Hepatocyte (in vitro differentiated cells): ENCODE results near the gene TPK1. TPM values are rescaled to one million over a fixed set of nuclear protein-coding genes. Genes with fewer than 3 reads are reported as not detected.

Source experiments
- DNase-seq: peaks from one replicate; pipeline ENCODE4 v3.0.0-alpha.2; 2016; ENCODE audit warnings: low spot score
- H2AFZ ChIP-seq: fragments of 200-600 bp; sonication (generic); 2 replicates; pipeline ENCODE4 v1.6.0; 2016; ENCODE audit warnings: antibody characterized with exemption, mild to moderate bottlenecking
- H3K27ac ChIP-seq: fragments of 200-600 bp; sonication (generic); 2 replicates; pipeline ENCODE4 v1.5.1; 2016; ENCODE audit warnings: mild to moderate bottlenecking
- H3K27me3 ChIP-seq: fragments of 200-600 bp; sonication (generic); 2 replicates; pipeline ENCODE4 v1.6.1; 2016
- H3K36me3 ChIP-seq: fragments of 200-600 bp; sonication (generic); replicated peaks from 2 replicates; pipeline ENCODE4 v1.5.1; 2016; ENCODE audit warnings: low read depth; ENCODE audit not compliant: insufficient read depth
- H3K4me1 ChIP-seq: fragments of 200-600 bp; sonication (generic); 2 replicates; pipeline ENCODE4 v1.5.1; 2016; ENCODE audit warnings: mild to moderate bottlenecking, moderate library complexity; ENCODE audit not compliant: insufficient read depth
- H3K4me2 ChIP-seq: fragments of 200-600 bp; sonication (generic); 2 replicates; pipeline ENCODE4 v1.6.0; 2016
- H3K4me3 ChIP-seq: fragments of 200-600 bp; sonication (generic); 2 replicates; pipeline ENCODE4 v1.5.1; 2016; ENCODE audit warnings: mild to moderate bottlenecking
- H3K79me2 ChIP-seq: fragments of 200-600 bp; sonication (generic); 2 replicates; pipeline ENCODE4 v1.6.0; 2017; ENCODE audit warnings: mild to moderate bottlenecking
- H3K9me2 ChIP-seq: fragments of 200-600 bp; sonication (generic); replicated peaks from 2 replicates; pipeline ENCODE4 v1.6.0; 2017; ENCODE audit warnings: mild to moderate bottlenecking; ENCODE audit not compliant: insufficient read depth
- H3K9me3 ChIP-seq: fragments of 200-600 bp; sonication (generic); 2 replicates; pipeline ENCODE4 v1.5.1; 2016; ENCODE audit warnings: low read depth, mild to moderate bottlenecking
- H4K20me1 ChIP-seq: fragments of 200-600 bp; sonication (generic); 2 replicates; pipeline ENCODE4 v1.6.0; 2016; ENCODE audit warnings: mild to moderate bottlenecking; ENCODE audit not compliant: insufficient read depth, poor library complexity, severe bottlenecking
- CTCF ChIP-seq: fragments of 200-600 bp; sonication (generic); IDR thresholded peaks from 2 replicates; pipeline ENCODE4 v1.5.1; 2016; ENCODE audit warnings: antibody characterized with exemption, mild to moderate bottlenecking; ENCODE audit not compliant: poor library complexity
- EZH2 ChIP-seq: fragments of 200-600 bp; sonication (generic); IDR thresholded peaks from 2 replicates; pipeline ENCODE4 v1.6.1; 2016; ENCODE audit warnings: antibody characterized with exemption, mild to moderate bottlenecking, borderline replicate concordance
- EZH2phosphoT487 ChIP-seq: fragments of 200-600 bp; sonication (generic); IDR thresholded peaks from one replicate; pipeline ENCODE4 v1.6.1; 2018; ENCODE audit warnings: antibody characterized with exemption, mild to moderate bottlenecking, low read depth, moderate library complexity; ENCODE audit not compliant: unreplicated experiment, severe bottlenecking
- WGBS: methylation state at CpG from one replicate; pipeline ENCODE4 v1.1.6; 2016; ENCODE audit warnings: low lambda C conversion rate; ENCODE audit errors: missing lambda C conversion rate; 5-methylcytosine and 5-hydroxymethylcytosine counted together
- polyA plus RNA-seq: library from polyadenylated mRNA; unstranded; fragments of >200 nt; fragmentation: Nextera tagmentation; extraction: Ambion mirVana; gene quantifications from 2 replicates; pipeline ENCODE4 v1.2.1, GENCODE V29; 2016
- total RNA-seq: library from RNA; depleted of rRNA; stranded (reverse); fragments of >200 nt; gene quantifications from 2 replicates; pipeline ENCODE4 v1.2.3, GENCODE V29; 2014

TPK1 gene
- total and polyA plus RNA-seq, 2 experiments from 2014 or later, result 8.7 to 9.7 TPM

DNA sequence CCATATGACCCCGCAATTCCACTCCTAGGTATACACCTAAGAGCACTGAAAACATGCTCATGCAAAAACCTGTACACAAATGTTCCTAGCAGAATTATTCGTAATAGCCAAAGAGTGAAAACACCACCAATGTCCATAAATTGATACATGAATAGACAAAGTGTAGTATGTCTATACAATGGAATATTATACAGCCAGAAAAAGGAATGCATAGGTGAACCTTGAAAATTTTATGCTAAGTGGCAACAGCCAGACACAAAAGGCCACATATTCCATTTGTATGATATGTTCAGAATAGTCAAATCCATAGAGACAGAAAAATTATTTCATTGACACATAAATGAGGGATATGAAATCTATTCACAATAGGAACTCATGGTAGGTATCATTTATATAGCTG, 351.4 kb downstream of the TPK1 start:
- no peaks in the 10 kb centered on the region for H3K27me3 ChIP-seq
- no peaks in the 10 kb centered on the region for H3K4me1 ChIP-seq
- H3K27ac ChIP-seq, result no peak overlapping the region
- no peaks in the 10 kb centered on the region for H3K79me2 ChIP-seq
- H3K4me2 ChIP-seq, result no peak overlapping the region
- H3K9me3 ChIP-seq, result no peaks in the 10 kb centered on the region
- DNase-seq, result no peak
- no peaks in the 10 kb centered on the region for H3K36me3 ChIP-seq
- no peaks in the 10 kb centered on the region for H4K20me1 ChIP-seq
- no peak overlapping the region for H3K4me3 ChIP-seq
- 89% methylated on average over 2 of the region's 2 CpGs for WGBS
- TF ChIP-seq CTCF, result no peak
- no peak for TF ChIP-seq EZH2phosphoT487
- no peak for TF ChIP-seq EZH2
- H2AFZ ChIP-seq, result no peak overlapping the region
- no peaks in the 10 kb centered on the region for H3K9me2 ChIP-seq

DNA sequence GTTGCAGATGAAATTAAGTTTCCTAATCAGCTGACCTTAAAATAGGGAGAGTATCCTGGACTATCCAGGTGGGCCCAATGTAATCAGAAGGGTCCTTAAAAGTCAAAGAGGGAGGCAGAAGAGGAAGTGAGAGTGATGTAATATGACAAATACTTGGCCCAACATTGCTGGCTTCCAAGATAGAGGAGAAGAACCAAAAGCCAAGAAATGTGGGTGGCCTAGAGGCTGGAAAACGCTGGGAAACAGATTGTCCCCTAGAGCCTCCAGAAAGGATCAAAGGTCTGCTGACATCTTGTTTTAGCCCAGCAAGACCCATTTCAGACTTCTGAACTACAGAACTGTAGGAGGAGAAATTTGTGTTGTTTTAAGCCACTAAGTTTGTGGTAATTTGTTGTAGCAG, 352.7 kb downstream of the TPK1 start:
- Histone ChIP-seq H3K4me1 (no peaks in the 10 kb centered on the region), H3K27me3 (no peaks in the 10 kb centered on the region), H3K4me3 (no peak overlapping the region), H3K27ac (no peak overlapping the region), H3K4me2 (no peak overlapping the region), H3K9me2 (no peaks in the 10 kb centered on the region), H2AFZ (no peak overlapping the region), H3K79me2 (no peaks in the 10 kb centered on the region), H3K9me3 (no peaks in the 10 kb centered on the region), H3K36me3 (no peaks in the 10 kb centered on the region), H4K20me1 (no peaks in the 10 kb centered on the region)
- TF ChIP-seq EZH2phosphoT487, result no peak
- no peak for DNase-seq
- whole genome bisulfite sequencing, result 95% methylated on average over 1 of the region's 1 CpG

GRCh38 chr7:144481833-144482232, 354.0 kb downstream of the TPK1 start:
- Histone ChIP-seq H3K79me2 (no peaks in the 10 kb centered on the region), H3K9me3 (no peaks in the 10 kb centered on the region), H3K9me2 (no peaks in the 10 kb centered on the region), H3K4me3 (no peak overlapping the region), H3K4me1 (no peaks in the 10 kb centered on the region), H2AFZ (no peak overlapping the region), H3K4me2 (no peak overlapping the region), H3K27ac (no peak overlapping the region), H3K27me3 (no peaks in the 10 kb centered on the region), H4K20me1 (no peaks in the 10 kb centered on the region), H3K36me3 (no peaks in the 10 kb centered on the region)
- no peak for DNase-seq
- 79% methylated on average over 3 of the region's 3 CpGs for WGBS
- TF ChIP-seq EZH2phosphoT487 (no peak), CTCF (no peak), EZH2 (no peak)

DNA sequence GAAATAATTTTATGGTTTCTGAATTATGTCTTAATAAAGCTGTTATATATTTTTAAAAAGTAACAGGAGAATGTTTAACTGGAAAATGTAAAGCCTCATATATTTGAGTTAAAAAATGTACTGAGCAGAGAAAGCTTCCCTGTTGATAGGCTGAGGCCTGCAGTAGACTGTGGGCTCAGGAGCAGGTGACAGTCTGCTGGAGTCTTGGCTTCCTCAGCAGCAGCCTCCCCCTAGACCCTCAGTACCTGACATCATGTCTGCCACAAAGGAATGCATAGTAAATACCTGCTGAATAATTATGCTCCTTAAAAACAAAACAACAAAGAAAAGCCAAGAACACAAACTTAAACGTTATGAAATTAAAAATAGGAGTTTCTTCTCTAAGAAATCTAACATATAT, 358.5 kb downstream of the TPK1 start:
- H3K79me2 ChIP-seq, result no peaks in the 10 kb centered on the region
- no peak overlapping the region for H3K27ac ChIP-seq
- no peaks in the 10 kb centered on the region for H4K20me1 ChIP-seq
- H3K4me2 ChIP-seq, result no peak overlapping the region
- no peaks in the 10 kb centered on the region for H3K9me3 ChIP-seq
- no peaks in the 10 kb centered on the region for H3K9me2 ChIP-seq
- H3K36me3 ChIP-seq, result no peaks in the 10 kb centered on the region
- no peaks in the 10 kb centered on the region for H3K27me3 ChIP-seq
- H3K4me1 ChIP-seq, result no peaks in the 10 kb centered on the region
- no peak for TF ChIP-seq EZH2
- TF ChIP-seq CTCF, result no peak
- TF ChIP-seq EZH2phosphoT487, result no peak
- 68% methylated on average over 1 of the region's 1 CpG for WGBS
- DNase-seq, result no peak
- no peak overlapping the region for H3K4me3 ChIP-seq
- H2AFZ ChIP-seq, result no peak overlapping the region
